GM18499 (cell line): ENCODE results near the gene PAX5.
"Not testable (repeated sequence)": the region's sequence is repeated elsewhere in the genome, so short reads cannot be mapped to it uniquely, and the experiment has no call there.

Source experiments
- ATAC-seq: cut with Tn5 transposase; IDR thresholded peaks from one replicate; pipeline ENCODE4 v1.9.1; 2021; ENCODE audit warnings: moderate number of reproducible peaks; ENCODE audit not compliant: insufficient read depth, unreplicated experiment

Gene PAX5

DNA sequence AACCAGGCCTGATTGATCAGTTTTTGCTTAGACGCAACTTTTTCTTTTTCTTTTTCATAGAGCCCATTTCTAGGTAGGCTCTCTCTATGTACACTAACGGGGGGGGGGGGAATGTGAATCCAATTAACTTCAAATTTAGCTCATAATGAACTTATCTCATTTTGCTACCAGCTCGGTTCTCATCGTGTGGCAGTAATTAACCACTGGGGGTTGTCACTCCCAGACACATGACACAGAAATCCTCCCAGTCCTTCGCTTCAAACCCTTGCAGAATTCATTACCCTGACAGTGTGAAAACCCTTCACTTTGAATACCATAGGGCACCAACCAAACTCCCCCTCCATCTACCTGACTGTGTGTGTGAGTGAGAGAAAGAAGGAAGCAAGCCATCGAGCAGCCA is 144.2 kb downstream of the PAX5 start:
- ATAC-seq: no peak

DNA sequence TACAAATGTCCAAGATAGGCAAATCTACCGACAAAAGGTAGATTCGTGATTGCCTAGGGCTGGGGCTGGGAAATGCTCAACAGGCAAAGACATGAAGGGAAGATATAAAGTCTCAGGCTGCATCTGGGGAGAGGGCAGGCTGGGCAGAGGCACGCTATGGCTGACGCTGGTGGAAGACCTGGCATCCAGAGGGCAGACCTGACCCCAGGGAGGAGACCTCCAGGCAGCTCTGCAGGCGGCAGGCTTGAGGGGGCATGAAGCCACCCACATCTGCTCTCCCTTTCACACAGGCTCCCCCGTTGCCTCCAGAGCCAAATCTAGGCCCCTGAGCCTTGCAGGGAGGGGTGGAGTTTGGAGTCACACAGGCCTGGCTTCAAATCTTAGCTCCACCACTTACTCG is 145.5 kb downstream of the PAX5 start:
- no peak for ATAC-seq

GRCh38 chr9:36884721-36885120 is 149.3 kb downstream of the PAX5 start:
- ATAC-seq: no peak

GRCh38 chr9:36882594-36882993 is 151.5 kb downstream of the PAX5 start:
- ATAC-seq: no peak

DNA sequence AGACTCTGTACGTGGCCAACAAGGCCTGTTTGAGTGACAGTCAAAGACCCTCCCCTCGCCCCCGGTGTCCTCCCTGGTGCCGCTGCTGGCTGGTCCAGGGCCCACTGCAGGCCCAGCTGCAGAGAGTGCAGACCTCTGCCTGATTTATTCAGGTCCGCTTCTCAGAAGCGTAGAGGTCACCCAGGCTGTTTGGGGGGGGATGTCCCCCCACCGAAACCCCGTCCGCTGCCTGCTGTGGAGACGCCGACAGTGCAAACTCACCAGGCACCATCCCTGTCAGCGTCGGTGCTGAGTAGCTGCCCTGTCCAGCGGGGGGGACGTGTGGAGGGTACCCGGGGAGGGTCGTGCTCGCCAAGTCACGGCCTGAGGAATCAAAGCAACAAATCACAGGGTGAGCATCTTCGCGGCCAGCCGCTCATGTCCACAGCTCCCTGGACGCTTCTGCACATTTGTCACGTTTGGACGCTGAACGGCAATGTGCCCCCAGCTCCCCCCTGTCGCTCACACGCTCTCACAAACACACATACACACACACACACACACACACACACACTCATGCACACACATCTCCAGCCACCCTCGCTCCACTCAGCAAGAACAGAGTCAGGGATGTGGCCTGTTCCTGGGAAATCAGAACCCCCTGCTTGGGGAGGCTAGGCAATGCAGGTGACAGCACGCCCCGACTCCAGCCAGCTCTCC is 152.2 kb downstream of the PAX5 start:
- ATAC-seq: no peak

DNA sequence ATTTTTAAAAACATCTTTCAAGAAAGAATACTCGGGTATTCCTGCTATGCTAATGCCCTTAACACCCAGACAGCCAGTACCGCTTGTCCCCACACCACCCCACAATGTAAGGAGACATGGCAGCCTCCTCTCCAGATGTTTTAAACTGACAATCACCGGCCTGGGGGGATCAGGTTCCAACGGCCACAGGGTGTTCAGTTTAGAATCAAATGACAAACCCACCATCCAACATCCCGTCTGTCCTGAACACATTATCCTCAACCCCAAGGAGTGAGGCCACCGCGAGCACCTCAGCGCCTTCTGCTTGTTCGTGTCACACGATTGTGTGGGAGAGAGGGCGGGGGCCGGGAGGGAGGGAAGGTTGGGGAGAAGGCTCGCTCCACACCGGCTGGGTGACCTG is 152.8 kb downstream of the PAX5 start:
- ATAC-seq: no peak

DNA sequence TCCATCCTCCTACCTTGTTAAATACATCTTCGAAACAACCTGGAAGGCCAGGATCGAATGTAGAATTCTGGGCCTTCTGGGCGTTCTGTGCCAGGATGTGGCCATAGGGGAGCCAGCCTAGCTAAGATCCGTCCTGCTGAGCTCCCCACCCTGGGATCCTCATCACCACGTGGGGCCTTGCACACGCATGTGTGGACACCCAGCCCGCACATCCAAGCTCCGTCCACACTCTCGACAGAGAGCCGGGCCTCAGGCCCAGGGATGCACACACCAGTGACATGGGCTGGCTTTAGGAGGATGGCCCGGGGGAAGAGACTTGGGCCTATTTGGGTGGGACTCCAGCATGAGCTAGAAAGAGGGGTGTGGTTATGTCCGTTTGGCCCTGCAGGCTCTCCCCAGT is 154.0 kb downstream of the PAX5 start:
- ATAC-seq: no peak

DNA sequence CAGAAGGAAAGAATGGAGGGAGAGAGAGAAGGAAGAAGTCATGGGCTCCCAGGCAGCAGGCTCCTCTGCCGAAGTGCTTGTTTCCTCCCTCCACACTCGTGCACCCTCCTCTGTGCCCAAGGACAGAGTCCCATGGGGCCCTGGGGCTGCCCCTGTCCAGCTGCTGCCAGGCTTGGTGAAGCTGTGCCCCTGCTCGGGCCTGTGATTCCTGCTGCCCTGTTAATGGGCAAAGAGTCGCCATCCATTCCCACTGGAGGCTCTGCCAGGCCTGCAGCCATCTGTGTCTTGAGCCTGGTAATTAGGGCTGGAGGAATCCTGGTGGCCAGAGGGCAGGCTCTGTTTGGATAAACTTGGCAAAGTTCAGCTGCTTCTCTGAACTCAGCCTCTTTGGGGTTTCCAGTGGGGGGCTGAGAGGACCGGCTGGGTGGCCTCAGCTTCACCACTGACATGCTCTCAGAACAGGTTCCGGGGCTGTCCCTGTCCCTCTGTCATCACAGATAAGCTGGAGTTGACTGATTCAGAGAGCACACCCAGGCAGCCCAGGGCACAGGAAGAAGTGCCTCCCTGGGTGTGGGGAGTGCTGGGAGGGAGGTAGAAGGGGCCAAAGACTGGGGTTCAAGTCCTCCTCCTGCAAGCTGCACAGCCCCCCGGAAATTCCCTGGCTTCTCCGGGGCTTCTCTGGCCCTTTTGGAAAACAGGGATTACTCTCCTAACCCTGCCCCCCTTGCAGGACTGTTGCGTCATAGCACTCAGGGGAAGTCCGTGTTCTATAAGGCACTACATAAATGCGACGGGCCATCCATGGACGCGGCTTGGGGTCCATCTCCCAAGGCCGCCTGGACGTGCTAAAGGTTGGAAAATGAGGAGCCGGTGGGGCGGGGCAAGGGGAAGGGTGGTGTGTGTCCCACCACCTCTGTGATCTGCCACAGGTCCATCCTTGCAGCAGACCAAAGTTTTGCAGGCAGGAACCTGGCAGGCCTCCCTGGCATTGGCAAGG is 154.8 kb downstream of the PAX5 start:
- no peak for ATAC-seq

DNA sequence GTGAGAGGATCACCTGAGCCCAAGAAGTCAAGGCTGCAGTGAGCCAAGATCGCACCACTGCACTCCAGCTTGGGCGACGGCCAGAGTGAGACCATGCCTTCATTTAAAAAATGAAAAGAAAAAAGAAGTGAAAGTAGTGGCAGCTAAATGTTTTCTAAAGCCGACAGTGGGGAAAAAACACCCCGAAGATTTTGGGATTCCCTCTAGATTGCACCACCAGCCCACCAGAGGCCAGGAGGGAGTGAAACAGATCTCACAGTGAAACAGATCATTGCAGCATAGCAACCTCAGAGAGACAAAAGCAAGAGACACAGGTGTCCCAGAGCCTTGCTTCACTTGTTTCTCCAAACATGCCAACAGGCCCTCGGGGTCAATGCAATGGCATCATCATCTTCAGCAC is 156.8 kb downstream of the PAX5 start:
- no peak for ATAC-seq

GRCh38 chr9:36876056-36876455 is 158.0 kb downstream of the PAX5 start:
- no peak for ATAC-seq

DNA sequence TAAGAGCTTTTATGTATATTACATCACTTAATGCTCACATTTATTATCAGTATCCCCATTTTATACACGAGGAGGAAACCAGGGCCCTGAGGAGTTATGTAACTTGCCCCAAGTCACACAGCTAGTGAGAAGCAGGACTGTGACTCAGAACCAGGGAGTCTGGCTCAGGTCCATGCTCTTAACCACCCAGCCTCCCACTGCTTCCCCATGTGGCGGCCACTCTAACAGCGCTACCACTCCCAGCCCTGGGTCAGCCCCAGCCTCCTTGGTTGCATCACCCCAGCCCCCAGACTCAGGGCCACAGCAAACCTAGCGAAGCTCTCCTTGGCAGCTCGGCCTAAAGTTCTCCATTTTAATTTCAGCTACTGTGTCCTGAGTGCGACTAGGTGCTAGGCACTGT is 159.1 kb downstream of the PAX5 start:
- no peak for ATAC-seq

GRCh38 chr9:36874261-36874660 is 159.8 kb downstream of the PAX5 start:
- ATAC-seq: no peak

DNA sequence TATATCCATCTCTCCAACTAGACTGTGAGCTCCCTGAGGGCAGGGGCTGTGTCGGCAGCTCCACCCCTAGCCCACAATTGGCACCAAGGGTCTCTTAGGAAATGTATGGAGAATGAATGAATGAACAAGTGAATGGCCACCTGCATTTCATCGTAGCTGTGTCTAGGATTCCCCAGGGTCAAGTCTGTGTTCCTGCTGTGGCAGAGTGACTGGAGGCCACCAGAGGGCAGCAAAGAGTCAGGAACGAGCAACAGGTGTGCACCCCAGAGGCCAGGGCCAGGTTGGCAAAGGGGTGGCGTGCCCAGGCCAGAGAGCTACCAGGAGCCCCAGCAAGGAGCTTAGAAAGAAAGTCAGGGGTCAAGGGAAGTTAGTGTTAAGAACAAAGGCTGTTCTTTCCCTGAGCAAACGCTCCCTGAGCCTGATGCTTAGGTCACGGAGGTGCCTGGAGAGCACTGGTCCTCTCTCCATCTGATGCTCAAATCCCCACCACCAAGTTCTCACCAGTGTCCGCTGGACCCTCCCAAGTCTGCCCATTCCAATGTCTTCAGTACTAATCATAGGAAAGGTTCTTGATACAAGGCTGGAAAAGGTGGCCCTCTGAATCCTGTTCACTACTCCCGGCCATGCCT is 160.7 kb downstream of the PAX5 start:
- ATAC-seq: no peak

GRCh38 chr9:36872641-36873040 is 161.4 kb downstream of the PAX5 start:
- ATAC-seq: no peak

- no peak for ATAC-seq
Measured at GRCh38 chr9:36871606-36872005, 162.5 kb downstream of the PAX5 start.

GRCh38 chr9:36870960-36871359 is 163.1 kb downstream of the PAX5 start:
- ATAC-seq: no peak

DNA sequence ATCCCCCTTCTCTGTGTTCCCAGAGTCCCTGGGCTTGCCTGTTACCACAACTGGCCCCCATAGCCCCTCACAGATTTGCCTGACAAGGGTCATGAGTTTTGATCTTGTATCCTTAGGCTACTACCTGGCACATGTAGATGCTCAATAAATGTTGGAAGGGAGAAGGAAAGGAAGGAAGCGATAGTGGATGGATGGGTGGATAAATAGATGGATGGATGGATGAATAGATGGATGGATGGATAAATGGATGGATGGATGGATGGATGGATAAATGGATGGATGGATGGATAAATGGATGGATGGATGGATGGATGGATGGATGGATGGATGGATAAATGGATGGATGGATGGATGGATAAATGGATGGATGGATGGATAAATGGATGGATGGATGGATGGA is 164.5 kb downstream of the PAX5 start:
- not testable (repeated sequence) for ATAC-seq

DNA sequence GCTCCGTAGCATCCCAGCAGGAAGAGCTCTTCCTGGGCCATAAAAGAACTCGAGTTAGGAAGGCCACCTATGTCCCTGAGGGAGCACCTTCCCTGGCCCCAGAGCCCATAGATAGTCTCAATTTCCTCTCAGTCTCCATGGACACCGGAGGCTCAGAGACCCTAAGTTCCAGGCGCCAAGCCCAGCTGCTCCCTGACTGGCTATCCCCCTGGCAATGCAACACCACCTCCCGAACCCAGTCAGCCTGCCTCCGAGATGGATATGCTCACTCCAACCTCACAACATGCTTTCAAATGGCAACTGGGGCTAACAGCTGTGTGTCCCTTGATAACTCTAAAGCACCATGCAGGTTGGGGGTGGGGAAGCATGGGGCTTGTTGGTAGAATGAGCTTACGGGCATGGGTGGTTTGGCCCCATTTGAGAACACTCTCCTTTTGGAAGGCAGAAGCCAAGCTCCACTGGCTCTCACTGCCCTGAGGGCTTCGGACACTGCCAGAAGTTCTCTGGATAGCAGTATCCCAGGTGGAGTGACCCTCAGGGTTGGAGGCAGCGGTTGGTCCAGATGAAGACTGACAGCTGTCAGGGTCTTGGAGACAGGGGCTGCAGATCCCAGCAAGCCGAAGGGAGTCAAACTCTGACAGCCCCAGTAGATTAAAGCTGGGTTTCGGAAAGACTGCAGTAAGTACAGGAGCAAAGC is 165.3 kb downstream of the PAX5 start:
- ATAC-seq: no peak

- ATAC-seq: no peak
Measured at GRCh38 chr9:36867672-36868471, 166.2 kb downstream of the PAX5 start.

GRCh38 chr9:36867241-36867640 is 166.8 kb downstream of the PAX5 start:
- ATAC-seq: no peak
